Measurements from ENCODE around the gene NFAM1.

The NFAM1 gene

DNA sequence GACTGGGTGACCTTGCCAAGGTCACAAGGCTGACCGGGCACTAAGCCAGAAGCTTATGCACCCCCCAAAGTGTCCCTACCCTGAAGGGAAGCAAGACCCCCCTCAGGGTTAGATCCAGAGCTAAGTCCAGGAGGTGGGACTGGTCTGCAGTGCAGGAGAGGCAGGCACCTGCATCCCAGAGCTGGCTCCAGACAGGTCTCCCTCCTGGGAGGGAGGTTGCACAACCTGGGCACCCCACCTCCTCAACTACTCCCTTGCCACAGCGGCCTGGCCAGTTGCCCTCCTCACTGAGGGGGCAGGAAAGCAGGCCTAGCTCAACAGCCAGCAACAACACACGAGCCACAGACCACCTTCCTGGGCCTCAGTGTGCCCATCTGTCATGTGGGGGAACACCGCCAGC is 86.7 kb downstream of the NFAM1 start:
- H3K4me1 ChIP-seq, result no peaks in the 10 kb centered on the region
- H3K4me2 ChIP-seq (ENCODE audit: low read length), result no peak overlapping the region
- H3K4me3 ChIP-seq (ENCODE audit: low read depth, low read length), result no peak overlapping the region
- H3K79me2 ChIP-seq, result no peaks in the 10 kb centered on the region
- H2AFZ ChIP-seq, result no peak overlapping the region
- no peak overlapping the region for H3K9ac ChIP-seq
- H3K36me3 ChIP-seq (ENCODE audit: control insufficient read depth, insufficient read depth, low read length), result no peaks in the 10 kb centered on the region
- no peak overlapping the region for H3K27ac ChIP-seq
- H3K9me3 ChIP-seq (ENCODE audit: control insufficient read depth, low read length), result no peaks in the 10 kb centered on the region
- no peaks in the 10 kb centered on the region for H3K27me3 ChIP-seq (ENCODE audit: control insufficient read depth, insufficient read depth, low read length)
- no peak for TF ChIP-seq CTCF (IDR thresholded peaks at IDR 0.05)

DNA sequence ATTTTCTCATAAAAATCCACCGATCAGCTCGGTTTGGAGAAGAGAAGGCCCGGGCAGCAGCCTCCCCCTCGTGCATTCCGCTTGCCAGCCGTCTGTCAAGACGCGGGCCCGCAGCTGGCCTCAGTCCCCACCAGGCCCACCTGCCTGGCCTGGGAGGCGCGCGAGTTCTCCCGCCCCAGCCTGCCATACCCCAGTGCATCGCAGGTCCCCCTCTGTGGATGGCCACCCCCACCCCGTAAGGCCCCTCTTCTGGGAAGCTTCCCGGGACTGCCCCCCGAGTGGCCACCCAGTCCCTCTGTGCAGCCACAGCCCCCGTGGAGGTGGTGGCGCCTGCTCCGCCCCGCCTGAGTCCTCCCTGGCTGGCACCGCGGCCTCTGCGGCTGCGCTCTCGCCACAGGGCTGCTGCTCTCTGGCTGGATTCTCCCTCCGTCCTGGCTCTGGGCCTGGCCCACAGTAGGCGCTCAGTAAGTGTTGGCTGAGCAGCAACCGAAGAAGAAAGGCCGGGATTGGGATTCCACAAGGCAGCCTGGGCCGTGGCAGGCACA is 87.8 kb downstream of the NFAM1 start:
- H3K4me3 ChIP-seq (ENCODE audit: low read depth, low read length), result peak overlapping the region; percentile 40
- peak overlapping the region; percentile 67 for H3K4me2 ChIP-seq (ENCODE audit: low read length)
- H3K9ac ChIP-seq, result no peak overlapping the region
- no peaks in the 10 kb centered on the region for H3K9me3 ChIP-seq (ENCODE audit: control insufficient read depth, low read length)
- no peaks in the 10 kb centered on the region for H3K4me1 ChIP-seq
- no peak overlapping the region for H3K27ac ChIP-seq
- H2AFZ ChIP-seq, result no peak overlapping the region
- H3K27me3 ChIP-seq (ENCODE audit: control insufficient read depth, insufficient read depth, low read length), result no peaks in the 10 kb centered on the region
- H3K36me3 ChIP-seq (ENCODE audit: control insufficient read depth, insufficient read depth, low read length), result no peaks in the 10 kb centered on the region
- TF ChIP-seq CTCF (IDR thresholded peaks at IDR 0.05), result no peak
- no peaks in the 10 kb centered on the region for H3K79me2 ChIP-seq

DNA sequence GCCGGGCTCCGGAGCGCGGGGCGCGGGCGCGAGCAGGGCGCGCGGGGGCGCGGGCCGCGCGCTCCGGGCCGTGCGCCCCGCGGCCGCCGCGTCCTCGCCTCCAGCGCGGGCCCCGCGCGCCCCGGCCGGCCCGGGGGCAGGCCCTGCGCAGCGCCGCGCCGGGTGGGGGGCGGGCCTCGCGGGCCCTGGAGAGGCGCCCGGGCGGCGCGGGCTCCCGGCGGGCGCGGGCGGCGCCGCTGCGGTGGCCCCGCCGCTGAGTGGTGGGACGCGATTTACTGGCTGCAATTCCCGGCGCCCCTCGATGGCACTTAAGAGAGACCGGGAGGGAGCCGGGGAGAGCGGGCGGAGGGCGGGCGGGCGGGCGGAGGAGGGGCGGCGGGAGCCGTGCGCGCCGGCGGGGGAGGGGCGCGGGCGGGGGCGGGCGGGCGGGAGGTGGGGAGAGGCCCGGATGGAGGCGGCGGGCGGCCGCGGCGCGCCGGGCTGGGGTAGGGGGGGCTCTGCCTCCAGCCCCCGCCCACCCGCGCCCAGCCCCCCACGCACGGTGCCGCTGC is 88.6 kb downstream of the NFAM1 start:
- Histone ChIP-seq H3K27ac (no peak overlapping the region), H3K4me1 (no peaks in the 10 kb centered on the region), H3K27me3 (ENCODE audit: control insufficient read depth, insufficient read depth, low read length) (no peaks in the 10 kb centered on the region), H3K36me3 (ENCODE audit: control insufficient read depth, insufficient read depth, low read length) (no peaks in the 10 kb centered on the region), H3K4me2 (ENCODE audit: low read length) (no peak overlapping the region), H3K4me3 (ENCODE audit: low read depth, low read length) (no peak overlapping the region), H3K9ac (no peak overlapping the region), H2AFZ (no peak overlapping the region), H3K9me3 (ENCODE audit: control insufficient read depth, low read length) (no peaks in the 10 kb centered on the region), H3K79me2 (no peaks in the 10 kb centered on the region)
- no peak for TF ChIP-seq CTCF (IDR thresholded peaks at IDR 0.05)

- Histone ChIP-seq H3K9ac (no peak overlapping the region), H3K4me2 (ENCODE audit: low read length) (peak overlapping the region; percentile 67), H3K27ac (no peak overlapping the region), H3K4me1 (no peaks in the 10 kb centered on the region), H3K36me3 (ENCODE audit: control insufficient read depth, insufficient read depth, low read length) (no peaks in the 10 kb centered on the region), H3K9me3 (ENCODE audit: control insufficient read depth, low read length) (no peaks in the 10 kb centered on the region), H2AFZ (no peak overlapping the region), H3K27me3 (ENCODE audit: control insufficient read depth, insufficient read depth, low read length) (no peaks in the 10 kb centered on the region), H3K4me3 (ENCODE audit: low read depth, low read length) (peak overlapping the region; percentile 30), H3K79me2 (no peaks in the 10 kb centered on the region)
- no peak for TF ChIP-seq CTCF (IDR thresholded peaks at IDR 0.05)
Measured at GRCh38 chr22:42343121-42343454, 89.1 kb downstream of the NFAM1 start.

DNA sequence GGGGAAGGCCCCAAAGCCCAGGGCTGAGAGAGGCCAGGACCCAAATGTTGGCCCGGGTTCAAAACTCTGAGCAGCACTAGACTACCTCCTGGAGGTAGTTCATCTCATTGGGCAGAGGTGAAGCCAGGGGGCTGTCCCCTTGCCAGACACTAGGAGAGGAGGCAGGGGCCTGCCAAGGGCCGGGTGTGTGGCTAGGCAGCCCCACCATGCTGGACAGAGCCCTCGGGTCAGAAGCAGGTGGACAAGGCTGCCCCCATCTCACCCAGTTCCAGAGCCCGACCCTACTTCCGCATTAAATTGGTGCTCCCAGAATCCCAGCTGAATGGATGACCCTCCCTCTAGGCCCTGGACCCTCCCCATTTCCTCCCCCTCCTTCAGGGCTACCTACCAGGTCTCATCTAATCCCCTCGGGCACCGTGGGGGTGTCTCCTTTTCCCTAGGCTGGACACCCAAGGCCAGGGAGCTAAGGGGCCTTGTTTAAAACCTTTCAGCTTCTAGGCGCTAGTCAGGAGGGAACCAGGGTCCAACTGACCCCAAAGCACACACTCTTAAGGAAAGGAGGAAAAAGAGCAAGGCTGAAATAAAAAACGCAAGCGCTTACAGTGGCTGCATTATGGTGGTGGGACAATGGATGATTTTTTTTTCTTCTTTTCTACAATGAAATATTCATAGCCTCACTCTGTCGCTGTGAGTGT is 89.6 kb downstream of the NFAM1 start:
- Histone ChIP-seq H3K9me3 (ENCODE audit: control insufficient read depth, low read length) (no peaks in the 10 kb centered on the region), H3K4me2 (ENCODE audit: low read length) (peak overlapping the region; percentile 67), H2AFZ (no peak overlapping the region), H3K9ac (no peak overlapping the region), H3K27ac (no peak overlapping the region), H3K27me3 (ENCODE audit: control insufficient read depth, insufficient read depth, low read length) (no peaks in the 10 kb centered on the region), H3K79me2 (no peaks in the 10 kb centered on the region), H3K36me3 (ENCODE audit: control insufficient read depth, insufficient read depth, low read length) (no peaks in the 10 kb centered on the region), H3K4me1 (no peaks in the 10 kb centered on the region), H3K4me3 (ENCODE audit: low read depth, low read length) (peak overlapping the region; percentile 30)
- no peak for TF ChIP-seq CTCF (IDR thresholded peaks at IDR 0.05)
